CD4-positive, alpha-beta T cell treated with Interleukin-1 beta for 1 hour (primary cell): ENCODE data around the gene PEPD.
"Not testable (repeated sequence)": the region's sequence is repeated elsewhere in the genome, so short reads cannot be mapped to it uniquely, and the experiment has no call there.

ENCODE experiments used
- DNase-seq, 2 donors: peaks; one replicate each; pipeline ENCODE4 v3.0.0-alpha.2; 2020 to 2022

Gene PEPD

DNA sequence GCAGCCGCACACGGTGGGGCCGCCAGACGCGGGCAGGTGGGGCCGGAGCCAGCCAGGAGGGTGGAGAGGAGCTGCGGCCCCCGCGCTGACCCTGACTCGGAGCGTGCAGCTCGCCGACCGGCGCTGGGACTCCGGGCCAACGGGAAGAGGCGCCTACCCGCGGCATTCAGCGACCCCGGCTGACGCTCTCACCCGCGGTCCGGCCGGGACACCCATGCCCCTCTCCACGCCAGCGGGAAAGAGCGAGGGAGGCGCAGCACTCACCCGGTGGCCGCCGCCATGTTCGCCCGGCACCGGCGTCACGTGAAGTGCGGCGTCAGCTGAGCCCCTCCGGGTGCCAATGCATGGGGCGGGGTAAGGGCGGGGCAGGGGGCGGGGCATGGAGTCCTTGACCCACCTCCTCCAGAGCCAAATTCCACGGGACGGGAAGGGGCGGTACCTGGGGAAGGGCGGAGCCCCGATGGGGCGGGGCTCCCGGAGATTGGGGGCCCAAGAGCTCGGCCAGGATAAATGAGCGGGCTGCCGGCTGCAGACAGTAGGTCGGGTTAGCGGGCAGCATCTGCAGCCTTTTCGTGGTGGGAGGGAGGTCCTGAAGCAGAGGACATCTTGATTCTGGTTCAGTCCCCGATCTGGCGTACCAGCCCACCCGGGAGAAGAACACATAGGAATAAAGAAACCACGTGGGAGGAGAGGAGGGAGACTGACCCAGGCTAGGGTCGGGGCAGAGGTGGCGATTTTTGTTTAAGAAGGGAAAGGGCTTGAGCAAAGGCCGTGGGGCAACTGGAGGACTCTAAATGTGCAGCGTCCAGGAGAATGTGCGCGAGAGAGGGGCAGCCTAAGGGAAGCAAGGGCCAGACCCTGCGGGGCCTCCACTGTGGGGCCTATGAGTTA lies at the start of gene PEPD:
Gene PEPD (minus strand): TSS at position 312 of the 891 bp plus-strand sequence. CDS start 31 bp downstream, at position 281.
- DNase-seq, result peak; percentile 88 to 89

DNA sequence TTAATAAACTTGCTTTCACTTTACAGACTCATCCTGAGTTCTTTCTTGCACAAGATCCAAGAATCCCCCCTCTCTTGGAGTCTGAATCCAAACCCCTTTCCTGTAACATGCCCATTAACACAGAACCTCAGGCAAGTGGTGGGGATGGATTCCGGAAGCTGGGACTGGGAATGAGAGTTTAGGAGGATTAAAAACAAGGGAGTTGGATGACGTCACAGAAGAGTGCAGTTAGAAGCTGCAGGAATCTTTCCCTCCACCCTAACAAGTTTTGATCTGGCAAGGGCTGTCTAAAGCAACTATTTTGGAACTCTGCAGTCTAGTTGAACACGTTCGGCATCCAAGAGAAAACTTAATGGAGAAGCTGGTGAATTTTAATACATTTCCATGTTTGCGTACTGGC lies 48.2 kb upstream of the PEPD start:
- DNase-seq, result no peak

DNA sequence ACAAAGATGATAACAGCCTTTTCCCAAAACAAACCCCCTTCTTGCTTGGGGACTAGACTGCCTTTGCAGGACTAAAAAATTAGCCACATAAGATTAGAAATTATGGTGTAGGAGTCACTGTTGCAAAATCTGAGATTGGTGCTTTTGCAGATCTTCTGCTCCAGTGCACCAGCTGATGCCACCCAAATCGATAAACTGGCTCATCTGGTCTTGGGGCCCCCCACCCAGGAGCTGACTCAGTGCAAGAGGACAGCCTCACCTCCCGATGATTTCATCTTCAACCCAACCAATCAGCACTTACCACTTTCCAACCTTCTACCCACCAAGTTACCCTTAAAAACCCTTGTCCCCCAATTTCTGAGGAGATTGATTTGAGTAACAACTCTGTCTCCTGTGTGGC lies 47.1 kb upstream of the PEPD start:
- no peak for DNase-seq

DNA sequence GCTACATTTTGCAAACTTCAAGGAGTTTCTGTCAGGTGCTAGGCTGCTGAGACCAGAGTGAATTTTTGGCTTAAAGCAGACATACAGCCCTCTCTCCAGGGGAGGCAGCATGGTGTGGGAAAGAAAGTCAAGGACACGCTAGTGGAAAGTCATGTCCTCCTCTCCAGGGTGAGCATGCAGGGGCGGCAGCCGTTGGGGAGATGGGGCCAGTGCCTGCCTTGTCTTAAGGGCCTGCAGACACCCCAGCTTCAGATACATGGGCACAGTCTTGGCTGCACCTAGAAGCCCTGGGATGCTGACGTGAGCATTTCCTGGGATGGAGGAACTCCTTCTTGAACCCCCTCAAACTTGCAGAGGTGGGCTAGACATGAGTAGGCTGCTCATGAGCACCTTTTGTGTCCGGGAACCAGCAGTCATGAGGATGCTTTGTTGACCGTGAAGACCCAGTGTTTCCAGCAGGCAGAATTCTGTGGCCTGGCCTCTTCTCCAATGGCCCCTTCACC lies 43.3 kb upstream of the PEPD start:
- no peak for DNase-seq

DNA sequence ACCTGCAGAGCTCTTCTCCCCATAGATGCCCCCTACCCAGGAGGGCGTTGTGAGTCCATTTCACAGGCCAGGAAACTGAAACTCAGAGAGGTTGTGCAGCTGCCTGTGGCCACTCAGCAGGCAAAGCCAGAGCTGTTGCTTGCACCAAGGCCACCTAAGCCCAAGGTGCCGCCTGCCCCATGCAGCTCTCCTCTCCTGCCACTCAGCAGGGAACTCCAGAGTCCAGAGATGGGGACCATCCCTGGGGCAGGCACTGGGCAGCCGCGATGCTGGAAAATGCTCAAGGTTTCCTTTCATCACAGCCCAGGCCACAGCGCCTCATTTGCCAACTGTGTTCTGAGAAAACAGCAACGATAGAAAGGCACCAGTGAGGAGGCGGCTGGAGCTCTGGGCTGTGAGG lies 41.0 kb upstream of the PEPD start:
- DNase-seq, result no peak

DNA sequence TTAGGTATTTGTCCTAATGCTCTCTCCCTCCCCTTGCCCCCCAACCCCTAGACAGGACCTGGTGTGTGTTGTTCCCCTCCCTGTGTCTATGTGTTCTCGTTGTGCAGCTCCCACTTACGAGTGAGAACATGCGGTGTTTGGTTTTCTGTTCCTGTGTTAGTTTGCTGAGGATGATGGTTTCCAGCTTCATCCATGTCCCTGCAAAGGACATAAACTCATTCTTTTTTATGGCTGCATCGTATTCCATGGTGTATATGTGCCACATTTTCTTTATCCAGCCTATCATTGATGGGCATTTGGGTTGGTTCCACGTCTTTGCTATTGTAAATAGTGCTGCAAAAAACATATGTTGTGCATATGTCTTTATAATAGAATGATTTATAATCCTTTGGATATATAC lies 40.1 kb upstream of the PEPD start:
- DNase-seq, result not testable (repeated sequence)

DNA sequence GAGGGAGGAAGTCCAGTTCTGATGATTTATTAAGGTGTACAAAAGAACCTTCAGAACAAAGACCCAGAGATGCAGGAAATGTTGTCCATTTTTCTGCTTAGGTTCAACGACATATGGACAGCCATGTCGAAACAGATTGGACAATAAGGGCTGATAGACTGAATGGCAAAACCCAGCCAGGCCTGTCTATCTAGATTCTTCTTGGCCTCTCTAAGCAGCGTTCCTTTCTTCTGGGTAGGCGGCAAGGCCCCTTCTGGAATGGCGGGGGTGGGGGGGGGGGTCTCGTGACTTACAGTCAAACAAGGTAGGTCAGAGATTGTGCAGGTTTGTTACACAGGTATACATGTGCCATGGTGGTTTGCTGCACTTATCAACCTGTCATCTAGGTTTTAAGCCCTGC lies 39.7 kb upstream of the PEPD start:
- no peak for DNase-seq

DNA sequence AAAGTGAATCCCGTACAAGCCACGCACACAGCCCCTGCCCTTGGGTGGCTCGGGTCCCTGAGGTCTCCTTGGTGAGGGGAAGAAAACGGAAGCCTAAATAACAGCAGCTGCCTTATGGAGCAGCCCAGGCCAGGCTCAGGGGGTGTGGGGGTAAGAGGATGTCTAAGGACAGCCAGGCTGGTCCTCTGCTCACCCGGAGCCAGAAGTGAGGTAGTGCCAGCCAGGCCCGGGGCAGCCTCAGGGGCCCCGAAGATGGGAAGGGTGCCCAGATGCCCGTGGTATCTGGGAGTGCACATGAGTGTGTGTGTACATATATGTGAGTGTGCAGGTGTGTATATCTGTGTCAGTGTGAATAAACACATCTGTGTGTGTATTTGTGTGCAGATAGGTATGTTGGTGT lies 38.4 kb upstream of the PEPD start:
- no peak for DNase-seq

DNA sequence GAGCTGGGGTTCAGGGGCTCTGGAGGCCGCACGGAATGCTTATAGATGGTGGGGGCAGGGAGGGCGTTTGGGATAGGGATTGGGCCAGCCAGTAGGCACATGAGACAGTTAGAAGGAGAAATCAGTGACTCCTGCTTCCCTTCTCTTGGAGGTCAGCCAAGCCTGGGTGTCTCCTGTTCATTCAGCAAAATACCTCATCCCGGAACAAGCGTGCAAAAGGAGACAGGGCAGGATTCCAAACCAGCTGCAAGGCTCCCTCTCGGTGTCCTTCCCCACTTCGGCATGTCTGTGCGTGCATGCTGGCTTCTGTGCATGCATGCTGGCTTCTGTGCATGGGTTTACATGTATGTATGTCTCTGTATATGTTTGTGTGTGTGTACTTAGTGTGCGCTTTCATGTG lies 37.3 kb upstream of the PEPD start:
- no peak for DNase-seq

DNA sequence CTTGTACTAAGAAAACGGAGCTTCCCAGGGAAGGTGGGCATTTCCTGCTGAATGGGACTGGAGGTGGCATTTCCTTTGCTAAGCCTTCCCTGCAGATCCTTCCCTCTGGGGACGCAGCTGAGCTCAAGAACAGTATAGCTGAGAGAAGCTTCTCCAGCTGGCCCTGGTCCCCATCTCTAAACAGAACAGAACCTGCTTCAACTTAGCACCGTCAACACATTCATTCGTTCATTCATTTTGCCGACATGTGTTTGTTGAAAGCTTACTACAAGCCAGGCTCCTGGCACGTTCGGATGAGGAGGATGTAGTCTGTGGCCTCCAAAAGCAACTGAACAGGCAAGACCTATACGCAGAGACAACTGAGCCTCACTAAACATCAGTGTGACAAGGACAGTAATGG lies 36.6 kb upstream of the PEPD start:
- no peak for DNase-seq

DNA sequence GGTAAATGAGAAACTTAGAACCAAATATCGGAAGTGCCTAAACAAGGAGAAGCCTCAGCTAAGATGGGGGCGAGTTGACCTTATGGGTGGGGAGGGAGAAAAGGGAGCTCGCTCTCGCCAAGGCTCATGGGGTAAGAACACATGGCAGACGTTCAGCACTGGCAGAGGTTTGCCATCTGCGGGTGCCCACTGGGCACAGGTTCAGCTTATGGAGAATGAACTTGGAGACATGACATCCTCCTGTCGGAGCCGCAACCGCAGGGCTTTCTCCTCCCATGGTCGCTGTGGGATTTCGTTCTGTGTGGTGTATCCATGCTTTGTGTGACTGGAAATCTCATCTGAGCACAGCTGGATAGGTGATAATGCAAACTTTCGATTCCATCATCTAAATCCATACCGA lies 36.1 kb upstream of the PEPD start:
- DNase-seq, result no peak

DNA sequence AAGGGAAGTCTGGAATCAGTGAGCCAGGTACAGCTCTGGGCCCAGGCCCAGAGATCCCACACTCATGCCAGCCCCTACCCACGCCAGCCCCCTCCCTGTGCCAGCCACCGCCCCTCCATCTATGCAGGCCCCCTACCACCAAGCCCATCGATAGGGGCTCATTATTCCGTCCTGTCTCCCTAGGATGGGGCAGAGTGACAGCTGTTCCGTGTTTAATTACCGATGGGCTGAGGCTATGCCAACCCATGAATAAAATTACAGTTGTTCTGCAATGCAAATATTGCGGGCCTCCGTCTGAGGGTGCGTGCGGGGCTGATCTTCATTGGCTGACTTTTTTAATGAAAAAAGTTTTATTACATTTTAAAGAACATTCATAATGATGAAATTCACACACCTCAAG lies 35.6 kb upstream of the PEPD start:
- no peak for DNase-seq

DNA sequence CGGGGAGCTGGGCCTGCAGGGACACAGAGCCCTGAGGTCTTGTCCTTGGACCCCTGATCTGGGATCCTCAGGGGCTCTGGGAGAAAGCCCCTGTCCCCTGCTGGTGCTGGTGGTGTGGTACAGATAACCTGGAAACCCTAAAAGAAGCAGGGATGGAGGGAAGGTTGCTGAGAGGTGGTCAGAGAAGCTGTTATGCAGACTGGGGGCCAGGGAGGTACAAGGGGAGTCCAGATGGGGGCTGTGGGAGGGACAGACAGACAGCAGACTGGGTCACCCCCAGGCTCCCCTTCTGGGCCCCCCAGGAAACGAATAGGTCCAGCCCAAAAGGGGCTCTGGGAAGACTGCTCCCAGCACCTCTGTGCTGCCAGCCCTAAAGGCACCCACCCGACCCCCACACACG lies 34.7 kb upstream of the PEPD start:
- no peak for DNase-seq

DNA sequence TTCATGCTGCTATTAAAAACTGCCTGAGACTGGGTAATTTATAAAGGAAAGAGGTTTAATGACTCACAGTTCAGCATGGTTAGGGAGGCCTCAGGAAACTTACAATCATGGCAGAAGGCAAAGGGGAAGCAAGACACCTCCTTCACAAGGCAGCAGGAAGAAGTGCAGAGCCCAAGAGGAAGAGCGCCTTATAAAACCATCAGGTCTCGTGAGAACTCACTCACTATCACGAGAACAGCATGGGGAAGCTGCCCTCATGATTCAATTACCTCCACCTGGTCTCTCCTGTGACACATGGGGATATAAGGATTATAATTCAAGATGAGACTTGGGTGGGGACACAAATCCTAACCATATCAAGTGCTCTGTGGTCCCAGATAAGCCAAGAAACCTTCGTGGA lies 34.1 kb upstream of the PEPD start:
- not testable (repeated sequence) for DNase-seq

DNA sequence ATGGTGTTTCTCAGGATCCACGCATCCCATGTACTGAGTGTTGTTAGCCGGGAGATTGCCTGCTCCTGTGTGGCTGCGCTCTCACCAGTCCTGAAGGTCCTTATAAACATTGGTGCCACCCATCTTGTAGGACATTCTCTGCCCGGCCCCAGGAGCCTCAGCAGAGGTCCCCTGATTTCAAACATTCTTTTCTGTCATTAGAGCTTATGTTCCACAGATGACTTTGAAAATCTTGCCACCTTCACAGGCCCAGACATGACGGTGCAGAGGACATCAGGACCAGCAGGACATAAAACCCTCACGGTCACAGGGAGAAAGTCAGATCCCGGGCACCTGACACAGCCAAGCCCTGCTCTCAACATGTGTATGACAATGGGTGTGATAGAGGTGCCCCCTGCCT lies 33.2 kb upstream of the PEPD start:
- no peak for DNase-seq

DNA sequence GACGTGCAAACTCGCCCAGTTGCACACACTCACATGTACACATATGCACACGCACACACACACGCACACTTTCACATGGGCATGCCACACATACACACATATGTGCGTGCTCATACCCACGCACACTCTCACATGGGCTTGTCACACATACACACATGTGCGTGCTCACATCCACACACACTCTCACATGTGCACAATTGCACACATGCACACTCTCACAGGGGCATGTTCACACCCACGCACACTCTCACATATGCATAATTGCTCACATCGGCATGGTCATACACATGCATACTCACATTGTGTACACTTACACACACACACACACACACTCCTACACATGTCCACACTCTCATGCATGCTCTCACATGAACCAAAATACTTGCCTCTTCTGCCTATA lies 32.8 kb upstream of the PEPD start:
- DNase-seq, result no peak

DNA sequence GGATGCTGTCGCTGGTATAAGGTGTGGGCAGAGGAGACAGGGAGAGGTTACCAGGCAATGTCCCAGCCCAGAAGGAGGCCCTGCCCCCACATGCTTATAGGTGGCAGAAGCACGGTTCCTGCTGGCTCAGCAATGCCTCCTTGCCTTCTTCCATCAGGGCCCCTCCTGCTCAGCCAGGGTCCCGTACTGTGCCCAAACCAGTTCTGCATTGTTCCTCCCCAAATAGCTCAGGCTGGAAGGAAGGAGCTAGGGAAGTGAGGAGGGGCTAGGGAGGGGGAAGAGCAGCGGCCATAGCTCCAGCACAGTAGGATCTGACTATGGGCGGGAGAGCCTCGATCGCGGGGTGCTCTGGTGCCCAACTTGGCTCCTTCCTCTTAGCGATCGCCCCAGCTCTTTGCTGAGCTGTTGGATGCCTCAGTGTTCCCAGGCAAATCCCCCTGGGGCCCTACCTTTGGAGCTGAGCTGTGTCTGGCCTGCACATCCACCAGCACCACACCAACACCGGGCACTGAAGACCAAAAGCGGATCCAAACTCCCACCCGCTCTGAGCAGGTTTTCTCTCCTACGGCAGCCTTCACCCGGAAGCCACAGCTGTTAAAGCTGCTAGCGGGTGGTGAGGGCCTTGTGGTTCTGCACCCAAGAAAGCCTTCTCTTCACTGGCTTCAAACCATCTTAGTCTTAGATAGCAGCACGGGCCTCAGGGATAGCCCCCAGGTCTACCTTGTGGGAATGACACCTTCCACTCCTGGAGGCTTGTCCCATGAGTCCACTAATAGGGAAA lies 32.1 kb upstream of the PEPD start:
- DNase-seq, result no peak

DNA sequence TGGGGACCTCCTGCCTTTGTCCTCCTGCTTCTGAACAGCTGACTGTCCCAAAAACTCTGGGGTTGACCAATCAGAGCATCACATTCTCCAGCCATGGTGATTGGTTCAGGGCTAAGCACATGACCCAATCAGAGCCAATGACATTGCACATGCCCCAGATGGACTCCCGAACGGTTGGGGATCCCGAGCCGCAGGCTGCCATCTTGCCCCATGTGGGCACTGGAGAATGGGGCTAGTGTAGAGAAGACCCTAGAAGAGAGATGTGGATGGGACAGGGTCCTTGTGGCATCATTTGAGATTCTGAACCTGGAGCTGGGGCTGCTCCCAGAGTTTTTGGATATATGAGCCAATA lies 31.3 kb upstream of the PEPD start:
- no peak for DNase-seq

DNA sequence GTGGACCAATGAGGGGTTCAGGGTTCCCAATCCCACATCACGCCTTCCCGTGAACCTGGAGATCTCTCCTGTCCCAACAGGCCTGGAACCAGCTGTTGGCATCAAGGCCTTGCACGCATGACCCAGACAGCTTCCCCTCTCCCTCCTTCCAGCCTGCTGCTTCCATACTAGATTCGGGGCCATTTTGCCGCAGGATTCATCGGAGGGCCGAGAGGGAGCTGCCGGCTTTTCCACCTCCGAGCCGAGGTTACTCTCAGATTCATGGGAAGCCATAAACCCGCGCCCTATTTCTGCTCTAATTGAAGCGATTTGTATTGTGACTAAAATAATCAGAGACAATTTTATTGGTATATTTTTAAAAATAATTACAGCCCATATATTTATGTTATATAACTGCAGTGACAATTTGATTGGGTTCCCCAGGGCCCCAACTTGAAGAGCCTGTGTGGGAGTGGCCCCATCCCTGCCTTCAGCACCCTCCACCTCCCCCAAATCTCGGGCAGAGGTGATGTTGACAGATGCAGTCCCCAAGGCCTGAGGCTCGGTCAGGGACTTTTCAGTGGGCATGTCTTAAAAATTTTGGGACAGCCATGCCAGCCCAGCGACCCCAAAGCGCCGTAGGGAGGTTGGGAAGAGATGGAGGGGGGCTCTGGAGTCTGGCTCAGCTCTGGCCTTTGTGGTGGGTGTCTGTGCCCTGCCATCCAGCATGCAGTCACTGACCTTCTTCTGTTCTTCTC lies 30.8 kb upstream of the PEPD start:
- DNase-seq, result no peak

DNA sequence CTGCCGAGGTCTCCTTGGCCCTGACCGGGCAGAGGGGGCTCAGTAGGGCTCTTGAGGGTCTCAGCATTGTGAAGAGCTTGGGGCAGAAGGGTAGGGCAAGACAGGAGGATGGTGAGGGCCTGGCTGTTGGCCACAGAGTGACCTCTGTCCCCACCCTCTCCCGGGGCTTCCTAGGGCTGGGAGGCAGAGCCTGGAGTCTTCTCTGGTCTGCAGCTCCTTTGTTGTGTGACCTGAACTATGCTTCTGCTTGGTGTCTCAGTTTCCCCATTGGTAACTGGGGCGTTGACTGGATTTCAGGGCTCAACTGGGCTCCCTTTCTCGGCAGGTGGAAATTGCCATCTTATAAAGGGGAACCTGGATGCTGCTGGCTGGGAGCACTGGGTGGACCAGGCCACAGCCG lies 30.1 kb upstream of the PEPD start:
- DNase-seq, result no peak

DNA sequence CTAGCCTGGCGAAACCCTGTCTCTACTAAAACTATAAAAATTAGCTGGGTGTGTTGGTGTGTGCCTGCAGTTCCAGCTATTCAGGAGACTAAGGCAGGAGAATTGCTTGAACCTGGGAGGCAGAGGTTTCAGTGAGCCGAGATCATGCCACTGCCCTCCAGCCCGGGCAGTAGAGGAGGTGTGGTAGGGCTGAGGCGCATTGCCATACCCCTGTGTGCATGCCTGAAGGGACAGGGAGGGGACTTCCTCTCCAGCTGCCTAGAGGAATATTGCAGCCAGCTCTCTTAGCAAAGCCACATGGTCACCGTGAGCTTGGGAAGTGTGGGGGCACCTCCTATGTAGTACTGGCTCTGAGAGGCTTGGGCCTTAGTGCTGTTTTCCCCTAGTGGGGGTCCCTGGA lies 29.2 kb upstream of the PEPD start:
- DNase-seq, result no peak

DNA sequence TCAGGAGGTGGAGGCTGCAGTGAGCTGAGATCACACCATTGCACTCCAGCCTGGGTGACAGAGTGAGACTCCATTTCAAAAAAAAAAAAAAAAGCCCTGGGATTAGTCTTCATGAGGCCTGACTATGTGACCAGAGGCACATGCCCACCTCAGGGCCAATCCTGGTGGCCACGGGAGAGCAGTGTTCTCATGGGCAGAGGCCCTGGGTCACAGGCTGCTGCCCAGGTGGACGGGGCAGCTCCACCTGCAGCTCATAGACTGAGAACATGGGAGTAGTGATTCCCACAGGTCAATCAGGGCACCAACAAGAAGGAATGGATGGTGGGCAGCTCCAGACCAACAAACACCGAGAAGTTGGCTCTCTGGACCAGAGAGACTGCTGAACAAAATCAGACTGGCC lies 26.1 kb upstream of the PEPD start:
- DNase-seq, result no peak

DNA sequence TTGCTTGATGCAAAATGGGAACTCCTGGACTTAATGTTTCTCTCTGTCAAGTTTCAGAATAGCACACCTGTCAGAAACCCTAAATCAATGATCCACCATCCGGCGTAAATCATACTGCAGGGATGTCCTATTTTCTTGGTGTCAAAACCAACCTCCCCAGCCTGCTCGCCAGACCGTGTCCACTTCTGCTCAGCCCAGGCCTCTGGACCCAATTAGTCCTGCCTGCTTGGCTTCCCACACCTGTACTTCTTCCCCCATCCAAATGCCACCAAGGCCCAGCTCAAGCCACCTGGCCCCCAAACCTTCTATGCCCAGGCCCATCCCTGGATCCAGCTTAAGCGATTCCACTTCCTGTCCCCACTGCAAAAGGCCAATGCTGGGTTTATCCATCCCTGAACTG lies 25.1 kb upstream of the PEPD start:
- no peak for DNase-seq
